Thoracic aorta (tissue), 2 donors: ENCODE results near the gene ADAM10. TPM values are rescaled to one million over a fixed set of nuclear protein-coding genes. Genes with fewer than 3 reads are reported as not detected.

Experiments used
- ATAC-seq: fragments of 150-250 bp; one replicate; pipeline ENCODE4 v1.8.0; 2017; ENCODE audit warnings: low read depth; ENCODE audit not compliant: insufficient number of reproducible peaks, low FRiP score
- DNase-seq: peaks from one replicate; pipeline ENCODE4 v3.0.0-alpha.2; 2020; ENCODE audit warnings: low spot score
- H3K27ac ChIP-seq, 2 donors: fragments of 200-600 bp; sonication (generic); 1 replicate in 1 of 2; 2 replicates in 1 of 2; pipeline ENCODE4 v1.5.1; 2016; ENCODE audit warnings: mild to moderate bottlenecking in 2 of 2, moderate library complexity in 2 of 2
- H3K27me3 ChIP-seq: fragments of 200-600 bp; sonication (generic); replicated peaks from 2 replicates; pipeline ENCODE4 v1.6.0; 2016; ENCODE audit warnings: mild to moderate bottlenecking; ENCODE audit not compliant: insufficient read depth
- H3K36me3 ChIP-seq: fragments of 200-600 bp; sonication (generic); one replicate; pipeline ENCODE4 v1.5.1; 2016
- H3K4me1 ChIP-seq, 2 donors: fragments of 200-600 bp; sonication (generic); 1 replicate in 1 of 2; 2 replicates in 1 of 2; pipeline versions ENCODE4 v1.5.1 to v1.6.0; 2016; ENCODE audit warnings: low read depth in 2 of 2, mild to moderate bottlenecking in 1 of 2; ENCODE audit not compliant: control insufficient read depth in 1 of 2
- H3K4me3 ChIP-seq: fragments of 200-600 bp; sonication (generic); 2 replicates; pipeline ENCODE4 v1.5.1; 2016; ENCODE audit warnings: mild to moderate bottlenecking
- H3K9me3 ChIP-seq: fragments of 200-600 bp; sonication (generic); 2 replicates; pipeline ENCODE4 v1.5.1; 2016
- CTCF ChIP-seq: fragments of 200-600 bp; sonication (generic); IDR thresholded peaks from one replicate; pipeline ENCODE4 v1.5.1; 2019; ENCODE audit warnings: antibody characterized with exemption
- total RNA-seq, 2 donors: library from RNA; depleted of rRNA; stranded (reverse); fragments of >200 nt; gene quantifications; one replicate each; pipeline versions ENCODE4 v1.1.0 to v1.2.3, GENCODE V29; 2016

Gene ADAM10
- total RNA-seq, 2 donors from 2014 or later, result 41.2 to 63.1 TPM

- no peak for ATAC-seq
- Histone ChIP-seq H3K27ac (no peak overlapping the region), H3K4me3 (no peak overlapping the region), H3K27me3 (no peaks in the 10 kb centered on the region), H3K36me3 (no peaks in the 10 kb centered on the region), H3K9me3 (no peaks in the 10 kb centered on the region), H3K4me1 (no peaks in the 10 kb centered on the region)
- no peak for TF ChIP-seq CTCF
- no peak for DNase-seq
Measured at GRCh38 chr15:58573270-58573669, 176.2 kb downstream of the ADAM10 start.

- no peaks in the 10 kb centered on the region for H3K27me3 ChIP-seq
- DNase-seq, result no peak
- H3K9me3 ChIP-seq, result no peaks in the 10 kb centered on the region
- H3K4me3 ChIP-seq, result no peak overlapping the region
- TF ChIP-seq CTCF, result no peak
- H3K27ac ChIP-seq, result no peak overlapping the region
- no peak for ATAC-seq
- H3K36me3 ChIP-seq, result no peaks in the 10 kb centered on the region
- H3K4me1 ChIP-seq, result no peaks in the 10 kb centered on the region
Measured at GRCh38 chr15:58572521-58572920, 177.0 kb downstream of the ADAM10 start.

DNA sequence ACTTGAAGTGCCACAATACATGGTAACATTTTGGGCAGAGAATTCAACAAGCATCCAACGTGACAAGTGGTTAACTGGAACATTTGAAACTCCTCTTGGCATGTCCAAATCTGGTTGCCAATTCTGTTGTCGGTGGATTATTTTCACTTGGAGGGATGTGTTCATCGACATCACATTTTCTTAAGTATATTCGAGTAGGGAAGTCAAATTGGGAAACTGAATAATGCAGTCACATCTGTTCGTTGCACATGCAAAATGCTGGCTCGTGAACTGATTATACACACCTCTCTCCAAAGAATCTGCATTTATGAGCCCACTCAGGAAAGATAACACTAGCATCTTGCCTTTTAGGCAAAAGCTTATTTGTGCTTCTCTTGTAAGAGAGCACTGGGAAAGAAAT lies 178.0 kb downstream of the ADAM10 start:
- DNase-seq (no peak), ATAC-seq (no peak)
- no peak overlapping the region for H3K27ac ChIP-seq
- no peak for TF ChIP-seq CTCF
- H3K4me1 ChIP-seq, result no peaks in the 10 kb centered on the region
- H3K27me3 ChIP-seq, result no peaks in the 10 kb centered on the region
- no peaks in the 10 kb centered on the region for H3K36me3 ChIP-seq
- H3K9me3 ChIP-seq, result no peaks in the 10 kb centered on the region
- H3K4me3 ChIP-seq, result no peak overlapping the region

- H3K36me3 ChIP-seq, result no peaks in the 10 kb centered on the region
Measured at GRCh38 chr15:58569455-58569854, 180.1 kb downstream of the ADAM10 start.

GRCh38 chr15:58568157-58568571 lies 181.3 kb downstream of the ADAM10 start:
- Histone ChIP-seq H3K27ac (no peak overlapping the region), H3K27me3 (no peaks in the 10 kb centered on the region), H3K4me3 (no peak overlapping the region), H3K36me3 (no peaks in the 10 kb centered on the region), H3K4me1 (no peaks in the 10 kb centered on the region), H3K9me3 (no peaks in the 10 kb centered on the region)
- TF ChIP-seq CTCF, result no peak
- no peak for ATAC-seq
- DNase-seq, result no peak

More at GRCh38 chr15:58569455-58569854, 180.1 kb downstream of the ADAM10 start:
- Histone ChIP-seq H3K4me3 (no peak overlapping the region), H3K27me3 (no peaks in the 10 kb centered on the region), H3K27ac (no peak overlapping the region), H3K4me1 (no peaks in the 10 kb centered on the region), H3K9me3 (no peaks in the 10 kb centered on the region)
- no peak for ATAC-seq
- no peak for TF ChIP-seq CTCF
- no peak for DNase-seq
